Left lobe of liver (tissue), 2 donors: Measurements from ENCODE around the gene ZNF326. TPM values are rescaled to one million over a fixed set of nuclear protein-coding genes. Genes with fewer than 3 reads are reported as not detected.

ENCODE experiments used
- ATAC-seq: fragments of 200-7000 bp; cut with Tn5 transposase; one replicate; pipeline ENCODE4 v1.9.1; 2020; ENCODE audit warnings: mild to moderate bottlenecking, moderate library complexity
- DNase-seq: peaks from one replicate; pipeline ENCODE4 v3.0.0-alpha.2; 2020; ENCODE audit warnings: low spot score
- total RNA-seq: library from RNA; stranded (reverse); gene quantifications from one replicate; pipeline ENCODE4 v1.2.1, GENCODE V29; 2021
- donor health status: DM: no; HTN: no; CAD: no; lungs with moderate emphysema.
- donor health status: DM: no; HTN: yes; CAD: no.

ZNF326 gene
- total RNA-seq = 11.2 TPM

- ATAC-seq (peak; percentile 94), DNase-seq (peak; percentile 98)
Measured at GRCh38 chr1:89994805-89995597, at the start of gene ZNF326. Gene ZNF326 (plus strand): TSS chr1:89995110. CDS start chr1:89995258, 148 bp downstream.

GRCh38 chr1:89945852-89946476 lies 48.9 kb upstream of the ZNF326 start:
- ATAC-seq = no peak
- no peak for DNase-seq

- no peak for DNase-seq
Measured at GRCh38 chr1:89946532-89946931, 48.4 kb upstream of the ZNF326 start.

GRCh38 chr1:89948722-89949345 lies 46.1 kb upstream of the ZNF326 start:
- DNase-seq (no peak), ATAC-seq (no peak)

More at GRCh38 chr1:89946532-89946931, 48.4 kb upstream of the ZNF326 start:
- no peak for ATAC-seq

- ATAC-seq = peak; percentile 89
- no peak for DNase-seq
Measured at GRCh38 chr1:89949991-89950624, 44.8 kb upstream of the ZNF326 start.

GRCh38 chr1:89950703-89951102 lies 44.2 kb upstream of the ZNF326 start:
- ATAC-seq = peak; percentile 32
- no peak for DNase-seq

- DNase-seq = no peak
Measured at GRCh38 chr1:89951766-89952604, 42.9 kb upstream of the ZNF326 start.

GRCh38 chr1:89952605-89953130 lies 42.2 kb upstream of the ZNF326 start:
- no peak for ATAC-seq
- no peak for DNase-seq

More at GRCh38 chr1:89951766-89952604, 42.9 kb upstream of the ZNF326 start:
- ATAC-seq = no peak

GRCh38 chr1:89953131-89953626 lies 41.7 kb upstream of the ZNF326 start:
- peak; percentile 62 for DNase-seq
- ATAC-seq = peak; percentile 78

GRCh38 chr1:89953929-89954328 lies 41.0 kb upstream of the ZNF326 start:
- DNase-seq (no peak), ATAC-seq (no peak)

- ATAC-seq (no peak), DNase-seq (no peak)
Measured at GRCh38 chr1:89954401-89954800, 40.5 kb upstream of the ZNF326 start.

GRCh38 chr1:89955311-89956205 lies 39.4 kb upstream of the ZNF326 start:
- ATAC-seq (no peak), DNase-seq (no peak)

GRCh38 chr1:89957107-89957506 lies 37.8 kb upstream of the ZNF326 start:
- ATAC-seq = no peak
- DNase-seq = no peak

GRCh38 chr1:89958851-89959654 lies 35.9 kb upstream of the ZNF326 start:
- DNase-seq (no peak), ATAC-seq (no peak)

- no peak for ATAC-seq
Measured at GRCh38 chr1:89959719-89960118, 35.2 kb upstream of the ZNF326 start.

GRCh38 chr1:89962024-89962741 lies 32.7 kb upstream of the ZNF326 start:
- ATAC-seq = no peak
- no peak for DNase-seq

More at GRCh38 chr1:89959719-89960118, 35.2 kb upstream of the ZNF326 start:
- DNase-seq = no peak

GRCh38 chr1:89962742-89963075 lies 32.2 kb upstream of the ZNF326 start:
- DNase-seq (no peak), ATAC-seq (no peak)
